ENCODE results near the gene IPMK.

IPMK gene

DNA sequence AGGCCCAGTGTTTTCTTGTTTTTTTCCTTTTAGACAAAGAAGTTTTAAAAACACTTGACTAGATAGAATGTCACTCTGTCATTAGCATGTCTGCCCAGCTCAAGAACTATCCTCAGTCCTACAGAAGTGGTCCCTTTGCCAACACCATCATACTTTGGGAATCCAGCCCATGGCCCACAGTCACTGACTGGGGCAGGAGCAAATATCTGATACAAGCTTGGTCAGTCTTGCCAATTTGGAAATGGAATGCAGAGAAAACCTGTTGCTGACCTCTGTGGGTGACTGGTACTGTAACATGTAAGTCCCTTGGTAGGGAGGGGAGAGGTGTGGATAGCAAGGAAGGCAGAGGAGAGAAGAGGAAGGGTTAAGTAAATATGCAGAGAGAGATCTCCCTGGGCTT is 47.8 kb downstream of the IPMK start:
- Histone ChIP-seq H3K4me1 (no peaks in the 10 kb centered on the region), H3K27me3 (no peaks in the 10 kb centered on the region), H3K4me2 (no peak overlapping the region), H3K36me3 (peaks cover 52 to 99% (median 77%) of the 10 kb centered on the region in 11 experiments), H4K20me1 (peaks cover 0 to 64% (median 6%) of the 10 kb centered on the region in 11 experiments; a peak in 9 of 22 replicates), H3K9ac (no peak overlapping the region), H3K4me3 (no peak overlapping the region), H3K27ac (no peak overlapping the region), H3K9me3 (replicated peaks in 1 of 11) (no peaks in the 10 kb centered on the region)
- no peak for TF ChIP-seq Cebpa-rat (IDR thresholded peaks at IDR 0.05)

DNA sequence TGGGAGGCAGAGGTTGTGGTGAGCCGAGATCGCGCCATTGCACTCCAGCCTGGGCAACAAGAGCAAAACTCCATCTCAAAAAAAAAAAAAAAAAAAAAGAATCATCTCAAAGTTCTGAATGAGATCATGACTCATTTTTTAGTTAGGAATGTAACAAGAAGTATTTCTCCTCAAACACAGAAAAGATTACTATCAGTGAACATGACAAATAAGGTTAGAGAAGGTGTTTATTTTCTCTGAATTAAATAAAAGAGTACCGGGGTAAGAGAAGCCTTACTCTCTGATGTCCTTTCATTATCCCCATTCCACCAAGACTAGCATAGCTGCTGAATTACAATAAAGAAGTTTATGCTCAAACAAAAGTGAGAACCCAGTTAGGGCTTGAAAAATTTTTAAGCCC is 50.1 kb downstream of the IPMK start:
- Histone ChIP-seq H3K4me3 (no peak overlapping the region), H3K4me1 (peaks cover 0 to 9% (median 6%) of the 10 kb centered on the region in 10 experiments; a peak in 12 of 20 replicates), H4K20me1 (peaks cover 0 to 69% (median 6%) of the 10 kb centered on the region in 11 experiments; a peak in 8 of 22 replicates), H3K9ac (no peak overlapping the region), H3K9me3 (replicated peaks in 1 of 11) (peaks cover 0 to 10% (median 0%) of the 10 kb centered on the region in 11 experiments; a peak in 4 of 22 replicates), H3K27me3 (no peaks in the 10 kb centered on the region), H3K36me3 (peaks cover 58 to 100% (median 81%) of the 10 kb centered on the region in 11 experiments), H3K27ac (no peak overlapping the region), H3K4me2 (no peak overlapping the region)
- no peak for TF ChIP-seq Cebpa-rat (IDR thresholded peaks at IDR 0.05)

DNA sequence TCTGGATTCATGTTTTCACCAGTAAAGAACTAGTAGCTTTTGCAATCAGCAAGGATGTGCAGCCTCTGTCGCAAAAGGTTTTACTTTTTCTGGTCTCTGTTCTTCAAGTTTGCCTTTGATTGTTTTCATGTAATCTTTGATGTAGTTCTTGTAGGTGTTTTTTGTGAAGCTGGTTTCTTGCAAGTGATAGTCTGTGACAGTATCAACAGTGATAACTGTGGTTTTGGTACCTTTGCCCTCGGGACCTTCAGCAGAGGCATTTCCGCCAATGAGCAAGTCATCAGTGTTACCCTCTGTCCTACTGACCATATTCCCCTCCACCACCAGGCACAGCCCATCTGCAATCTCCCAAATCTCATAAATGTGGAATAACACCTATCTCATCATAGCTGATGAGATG is 55.1 kb downstream of the IPMK start:
- Histone ChIP-seq H3K4me2 (peak overlapping the region in 5 of 11 experiments; percentile 18 to 32 (median 25); a peak in 4 of 22 replicates), H3K4me1 (peaks cover 0 to 26% (median 14%) of the 10 kb centered on the region in 10 experiments; a peak in 14 of 20 replicates), H3K27me3 (no peaks in the 10 kb centered on the region), H4K20me1 (peaks cover 0 to 35% (median 0%) of the 10 kb centered on the region in 11 experiments; a peak in 6 of 22 replicates), H3K4me3 (no peak overlapping the region), H3K27ac (no peak overlapping the region), H3K9me3 (replicated peaks in 1 of 11) (peaks cover 0 to 29% (median 14%) of the 10 kb centered on the region in 11 experiments; a peak in 17 of 22 replicates), H3K36me3 (peaks cover 82 to 100% (median 94%) of the 10 kb centered on the region in 11 experiments), H3K9ac (no peak overlapping the region)
- TF ChIP-seq Cebpa-rat (IDR thresholded peaks at IDR 0.05), result no peak

DNA sequence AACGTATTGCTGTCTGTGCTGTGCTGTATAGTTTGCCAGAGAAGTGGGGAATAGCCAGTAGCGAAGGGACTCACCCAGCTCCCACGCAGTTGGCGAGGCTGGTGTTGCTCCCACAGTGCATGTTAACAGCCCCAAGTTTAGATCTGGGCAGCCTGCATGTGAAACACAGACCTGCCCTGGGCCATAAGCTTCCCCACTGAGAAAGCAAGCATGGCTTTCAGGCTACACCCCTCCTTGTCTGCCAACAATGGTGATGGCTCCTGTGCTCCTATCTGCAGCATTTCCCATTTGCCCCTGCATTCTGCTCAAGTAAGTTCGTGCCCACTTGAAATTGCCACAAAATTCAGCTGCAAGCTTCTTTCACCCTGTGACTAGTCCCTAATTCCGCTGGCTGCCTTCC is 57.5 kb downstream of the IPMK start:
- H3K4me3 ChIP-seq, result no peak overlapping the region
- H3K36me3 ChIP-seq, result peaks cover 75 to 97% (median 84%) of the 10 kb centered on the region in 11 experiments
- H4K20me1 ChIP-seq, result peaks cover 0 to 41% (median 0%) of the 10 kb centered on the region in 11 experiments; a peak in 6 of 22 replicates
- H3K27me3 ChIP-seq, result no peaks in the 10 kb centered on the region
- H3K27ac ChIP-seq, result no peak overlapping the region
- H3K4me1 ChIP-seq, result peaks cover 0 to 26% (median 14%) of the 10 kb centered on the region in 10 experiments; a peak in 14 of 20 replicates
- no peak overlapping the region for H3K9ac ChIP-seq
- peaks cover 0 to 37% (median 24%) of the 10 kb centered on the region in 11 experiments; a peak in 17 of 22 replicates for H3K9me3 ChIP-seq (replicated peaks in 1 of 11)
- TF ChIP-seq Cebpa-rat (IDR thresholded peaks at IDR 0.05), result no peak
- H3K4me2 ChIP-seq, result peak overlapping the region in 5 of 11 experiments; percentile 15 to 49 (median 28); a peak in 5 of 22 replicates

DNA sequence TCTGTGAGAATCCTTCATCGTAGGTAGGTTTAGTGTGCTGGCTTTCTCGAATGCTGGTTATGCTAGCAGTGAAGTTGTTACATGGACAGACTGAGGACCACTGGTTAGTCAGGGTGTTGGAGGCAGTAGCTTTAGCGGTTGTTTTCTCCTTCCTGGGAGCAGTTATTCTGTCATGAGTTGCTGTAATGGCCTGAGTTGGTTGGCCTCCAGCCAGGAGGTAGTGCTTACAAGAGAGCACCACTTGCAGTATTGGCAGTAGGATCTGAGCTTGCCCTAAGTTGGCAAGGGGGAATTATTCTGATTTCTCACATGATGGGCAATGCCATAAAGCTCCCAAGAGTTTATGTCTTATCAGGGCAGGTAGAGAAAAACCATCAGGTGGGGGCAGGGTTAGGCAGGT is 58.0 kb downstream of the IPMK start:
- H3K4me3 ChIP-seq, result no peak overlapping the region
- peaks cover 0 to 37% (median 24%) of the 10 kb centered on the region in 11 experiments; a peak in 17 of 22 replicates for H3K9me3 ChIP-seq (replicated peaks in 1 of 11)
- H3K27ac ChIP-seq, result no peak overlapping the region
- no peak for TF ChIP-seq Cebpa-rat (IDR thresholded peaks at IDR 0.05)
- peaks cover 0 to 26% (median 14%) of the 10 kb centered on the region in 10 experiments; a peak in 14 of 20 replicates for H3K4me1 ChIP-seq
- H3K4me2 ChIP-seq, result peak overlapping the region in 5 of 11 experiments; percentile 15 to 49 (median 28); a peak in 7 of 22 replicates
- H4K20me1 ChIP-seq, result peaks cover 0 to 37% (median 0%) of the 10 kb centered on the region in 11 experiments; a peak in 7 of 22 replicates
- no peaks in the 10 kb centered on the region for H3K27me3 ChIP-seq
- H3K9ac ChIP-seq, result no peak overlapping the region
- H3K36me3 ChIP-seq, result peaks cover 73 to 96% (median 83%) of the 10 kb centered on the region in 11 experiments

DNA sequence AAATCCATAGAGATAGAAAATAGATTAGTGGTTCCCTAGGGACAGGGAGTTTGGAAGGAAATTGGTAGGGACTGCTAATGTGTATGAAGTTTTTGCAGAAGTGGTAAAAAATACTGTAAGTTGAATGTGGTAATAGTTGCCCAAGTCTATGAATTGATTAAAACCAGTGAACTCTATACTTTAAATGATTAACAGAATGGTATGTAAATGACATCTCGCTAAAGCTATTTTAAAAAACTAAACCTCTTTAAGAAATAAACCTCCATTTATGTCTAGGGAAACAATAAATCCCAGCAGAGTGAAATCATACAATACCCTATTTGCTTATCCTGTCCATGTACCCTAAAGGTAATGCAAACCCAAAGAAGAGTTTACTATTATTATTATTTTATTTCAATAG is 61.4 kb downstream of the IPMK start:
- no peak overlapping the region for H3K9ac ChIP-seq
- H3K4me2 ChIP-seq, result no peak overlapping the region
- no peaks in the 10 kb centered on the region for H3K27me3 ChIP-seq
- peaks cover 0 to 17% (median 8%) of the 10 kb centered on the region in 10 experiments; a peak in 12 of 20 replicates for H3K4me1 ChIP-seq
- peaks cover 74 to 96% (median 83%) of the 10 kb centered on the region in 11 experiments for H3K36me3 ChIP-seq
- H3K4me3 ChIP-seq, result no peak overlapping the region
- peaks cover 0 to 39% (median 5%) of the 10 kb centered on the region in 11 experiments; a peak in 11 of 22 replicates for H4K20me1 ChIP-seq
- no peak for TF ChIP-seq Cebpa-rat (IDR thresholded peaks at IDR 0.05)
- peaks cover 0 to 28% (median 24%) of the 10 kb centered on the region in 11 experiments; a peak in 17 of 22 replicates for H3K9me3 ChIP-seq (replicated peaks in 1 of 11)
- no peak overlapping the region for H3K27ac ChIP-seq

DNA sequence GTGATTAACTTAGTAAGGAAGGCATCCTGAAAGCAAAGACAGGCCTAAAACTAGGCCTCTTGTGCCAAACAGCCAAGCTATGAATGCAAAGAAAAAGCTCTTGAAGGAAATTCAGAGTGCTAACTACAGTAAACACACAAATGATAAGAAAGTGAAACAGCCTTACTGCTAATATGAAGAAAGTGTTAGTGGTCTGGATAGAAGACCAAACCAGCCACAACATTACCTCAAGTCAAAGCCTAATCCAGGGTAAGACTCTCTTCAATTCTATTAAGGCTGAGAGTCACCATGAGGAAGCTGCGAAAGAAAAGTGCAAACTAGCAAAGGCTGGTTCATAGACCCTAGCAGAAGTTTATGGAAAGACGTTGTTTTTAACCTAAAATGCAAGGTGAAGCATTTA is 66.0 kb downstream of the IPMK start:
- H3K36me3 ChIP-seq, result peaks cover 49 to 94% (median 67%) of the 10 kb centered on the region in 11 experiments
- TF ChIP-seq Cebpa-rat (IDR thresholded peaks at IDR 0.05), result no peak
- no peak overlapping the region for H3K27ac ChIP-seq
- peaks cover 0 to 8% (median 2%) of the 10 kb centered on the region in 11 experiments; a peak in 6 of 22 replicates for H3K9me3 ChIP-seq (replicated peaks in 1 of 11)
- H3K27me3 ChIP-seq, result no peaks in the 10 kb centered on the region
- peaks cover 0 to 49% (median 4%) of the 10 kb centered on the region in 11 experiments; a peak in 9 of 22 replicates for H4K20me1 ChIP-seq
- no peaks in the 10 kb centered on the region for H3K4me1 ChIP-seq
- no peak overlapping the region for H3K4me3 ChIP-seq
- H3K9ac ChIP-seq, result no peak overlapping the region
- H3K4me2 ChIP-seq, result no peak overlapping the region

DNA sequence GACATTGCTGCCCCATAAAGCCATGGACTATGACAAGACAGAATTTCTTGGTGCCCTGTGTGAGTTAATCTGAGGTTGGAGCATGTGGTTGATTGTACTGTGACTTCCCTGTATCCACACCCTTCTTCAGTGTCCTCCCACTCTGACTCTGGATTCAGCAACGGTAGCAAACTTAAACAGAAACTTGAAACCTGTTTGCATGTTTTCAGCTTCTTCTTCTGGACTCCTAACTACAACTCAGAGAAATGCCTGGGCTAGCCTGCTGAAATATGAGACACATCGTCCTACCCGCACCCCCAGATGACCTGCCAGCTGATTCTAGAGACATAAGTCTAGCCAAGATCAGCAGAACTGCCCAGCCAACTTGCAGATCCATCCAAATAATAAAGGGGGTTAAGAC is 78.4 kb downstream of the IPMK start:
- no peak overlapping the region for H3K4me3 ChIP-seq
- no peak overlapping the region for H3K27ac ChIP-seq
- no peaks in the 10 kb centered on the region for H3K9me3 ChIP-seq (replicated peaks in 1 of 11)
- no peaks in the 10 kb centered on the region for H3K27me3 ChIP-seq
- no peak overlapping the region for H3K4me2 ChIP-seq
- TF ChIP-seq Cebpa-rat (IDR thresholded peaks at IDR 0.05), result no peak
- H3K4me1 ChIP-seq, result no peaks in the 10 kb centered on the region
- H3K36me3 ChIP-seq, result peaks cover 0 to 23% (median under 1%) of the 10 kb centered on the region in 11 experiments; a peak in 10 of 22 replicates
- H4K20me1 ChIP-seq, result no peaks in the 10 kb centered on the region
- H3K9ac ChIP-seq, result no peak overlapping the region

DNA sequence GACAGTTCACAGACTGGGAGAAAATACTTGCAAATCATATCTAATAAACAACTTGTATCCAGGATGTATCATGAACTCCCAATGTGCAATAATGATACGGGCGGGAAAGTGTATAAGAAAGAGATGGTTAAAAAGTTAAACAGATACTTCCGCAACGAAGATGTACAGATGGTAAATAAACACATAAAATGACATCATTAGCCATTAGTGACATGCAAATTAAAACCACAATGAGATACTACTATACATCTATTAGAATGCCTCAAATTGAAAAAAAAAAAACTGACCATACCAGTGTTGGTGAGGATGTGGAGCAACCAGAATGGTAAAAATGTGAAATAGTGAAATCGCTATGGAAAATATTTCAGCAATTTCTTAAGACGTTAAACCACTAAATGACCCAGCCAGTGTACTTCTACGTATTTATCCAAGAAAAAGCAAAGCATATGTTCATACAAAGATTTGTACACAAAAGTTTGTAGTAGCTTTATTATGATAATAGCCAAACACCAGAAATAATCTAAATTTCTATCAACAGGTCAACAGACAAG is 83.5 kb downstream of the IPMK start:
- no peaks in the 10 kb centered on the region for H4K20me1 ChIP-seq

More for the DNA sequence above, 83.5 kb downstream of the IPMK start:
- Histone ChIP-seq H3K4me2 (no peak overlapping the region), H3K9ac (no peak overlapping the region), H3K27ac (no peak overlapping the region), H3K4me3 (no peak overlapping the region), H3K4me1 (peaks cover 5 to 10% (median 7%) of the 10 kb centered on the region in 10 experiments; a peak in 15 of 20 replicates), H3K27me3 (no peaks in the 10 kb centered on the region), H3K9me3 (replicated peaks in 1 of 11) (no peaks in the 10 kb centered on the region), H3K36me3 (no peaks in the 10 kb centered on the region)
- no peak for TF ChIP-seq Cebpa-rat (IDR thresholded peaks at IDR 0.05)

Data from BLaER1 treated with 17β-estradiol and CSF1 and Interleukin-3, amounts not matched to agents 10 nM and 100 nM (cell line).